ENCODE measurements around the gene RAMP1. TPM values are rescaled to one million over a fixed set of nuclear protein-coding genes. Genes with fewer than 3 reads are reported as not detected.

Gene RAMP1
- total RNA-seq, 1 experiment from 2014 or later: 23.4 TPM

DNA sequence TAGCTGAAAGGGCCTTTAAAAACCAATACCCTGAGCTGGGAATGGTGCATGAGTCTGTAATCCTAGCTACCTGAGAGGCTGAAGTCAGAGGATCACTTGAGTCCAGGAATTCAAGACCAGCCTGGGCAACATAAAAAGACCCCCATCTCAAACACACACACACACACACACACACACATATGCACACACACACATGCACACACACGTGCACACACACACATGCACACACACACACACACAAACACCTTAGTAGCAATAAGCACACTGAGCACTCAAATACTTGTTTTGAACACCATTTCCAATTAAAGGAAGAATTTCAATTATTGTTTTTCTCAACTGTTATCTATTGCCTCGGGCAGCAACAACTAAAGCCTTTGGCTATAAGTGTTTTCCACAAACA lies 81.8 kb downstream of the RAMP1 start:
- POLR2A ChIA-PET: no interaction called here
- no peak overlapping the region for H3K27ac ChIP-seq (ENCODE audit: low read depth, low read length)
- H3K79me2 ChIP-seq (ENCODE audit: insufficient read depth, low read length): no peaks in the 10 kb centered on the region
- no peaks in the 10 kb centered on the region for H3K27me3 ChIP-seq (ENCODE audit: insufficient read depth, low read length)
- no TSS peak for BruUV-seq (replicated peaks)
- no peak overlapping the region for H2AFZ ChIP-seq (ENCODE audit: low read depth, low read length, poor library complexity, severe bottlenecking)
- RAD21 ChIA-PET (ENCODE audit: low non-redundant PET in 1 of 2, low total read pairs in 2 of 2, uncharacterized antibody in 2 of 2, unreplicated experiment in 2 of 2): no interaction called here
- intact Hi-C loops (cut with micrococcal nuclease): no loop called here
- no peaks in the 10 kb centered on the region for H3K36me3 ChIP-seq (ENCODE audit: control insufficient read depth in 1 of 2, insufficient read depth in 2 of 2, low read length in 2 of 2)
- H3K4me1 ChIP-seq (ENCODE audit: control insufficient read depth in 1 of 2, insufficient read depth in 2 of 2, low read length in 2 of 2): peaks cover 4% of the 10 kb centered on the region in 2 experiments; a peak in 3 of 4 replicates
- no peak overlapping the region for H3K4me3 ChIP-seq (replicated peaks in 1 of 2; ENCODE audit: low read depth in 1 of 2, low read length in 2 of 2)
- no peak overlapping the region for H3K4me2 ChIP-seq (ENCODE audit: low read length)
- DNase-seq (ENCODE audit: low read depth, low spot score) (no peak), ATAC-seq (no peak)
- H3K9me3 ChIP-seq (ENCODE audit: control insufficient read depth in 1 of 2, insufficient read depth in 1 of 2, low read depth in 1 of 2, low read length in 2 of 2): peaks cover 7 to 14% of the 10 kb centered on the region in 2 experiments; a peak in 3 of 4 replicates
- H3K9me2 ChIP-seq (ENCODE audit: insufficient read depth): no peaks in the 10 kb centered on the region
- H3K9ac ChIP-seq (ENCODE audit: low read length): no peak overlapping the region
- TF ChIP-seq TCF7L2 (IDR thresholded peaks at IDR 0.05; ENCODE audit: borderline replicate concordance, extremely low read depth, insufficient read depth, insufficient read length) (no peak), CBX3 (IDR thresholded peaks at IDR 0.05; ENCODE audit: low read depth) (no peak)
- TF ChIP-seq, protein P1, sequence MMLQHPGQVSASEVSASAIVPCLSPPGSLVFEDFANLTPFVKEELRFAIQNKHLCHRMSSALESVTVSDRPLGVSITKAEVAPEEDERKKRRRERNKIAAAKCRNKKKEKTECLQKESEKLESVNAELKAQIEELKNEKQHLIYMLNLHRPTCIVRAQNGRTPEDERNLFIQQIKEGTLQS (IDR thresholded peaks at IDR 0.05): no peak
- CTCF ChIA-PET: no interaction called here
- no peaks in the 10 kb centered on the region for H4K20me1 ChIP-seq (ENCODE audit: insufficient read depth)

DNA sequence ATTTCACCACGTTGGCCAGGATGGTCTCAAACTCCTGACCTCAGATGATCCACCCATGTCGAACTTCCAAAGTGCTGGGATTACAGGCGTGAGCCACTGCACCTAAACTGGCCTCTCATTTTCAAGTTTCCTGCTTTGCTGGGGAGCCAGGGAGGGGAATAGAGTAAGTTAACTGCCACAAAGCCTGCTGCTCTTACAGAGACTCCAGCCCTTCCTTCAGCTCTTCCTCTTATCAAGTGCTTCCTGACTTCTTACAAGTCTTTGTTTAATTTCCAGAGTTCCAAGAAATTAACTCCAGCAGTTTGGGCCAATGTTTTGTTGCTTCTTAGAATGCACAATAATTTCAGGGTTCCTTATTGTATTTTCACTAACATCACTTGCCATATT lies 83.1 kb downstream of the RAMP1 start:
- ATAC-seq: no peak
- no peak for DNase-seq (ENCODE audit: low read depth, low spot score)
- no peaks in the 10 kb centered on the region for H3K79me2 ChIP-seq (ENCODE audit: insufficient read depth, low read length)
- no peak overlapping the region for H3K9ac ChIP-seq (ENCODE audit: low read length)
- no peaks in the 10 kb centered on the region; a peak in 1 of 4 replicates for H3K4me1 ChIP-seq (ENCODE audit: control insufficient read depth in 1 of 2, insufficient read depth in 2 of 2, low read length in 2 of 2)
- RAD21 ChIA-PET (ENCODE audit: low non-redundant PET in 1 of 2, low total read pairs in 2 of 2, uncharacterized antibody in 2 of 2, unreplicated experiment in 2 of 2): no interaction called here
- no peaks in the 10 kb centered on the region for H3K36me3 ChIP-seq (ENCODE audit: control insufficient read depth in 1 of 2, insufficient read depth in 2 of 2, low read length in 2 of 2)
- no peaks in the 10 kb centered on the region for H3K27me3 ChIP-seq (ENCODE audit: insufficient read depth, low read length)
- H2AFZ ChIP-seq (ENCODE audit: low read depth, low read length, poor library complexity, severe bottlenecking): no peak overlapping the region
- H4K20me1 ChIP-seq (ENCODE audit: insufficient read depth): no peaks in the 10 kb centered on the region
- no peak overlapping the region for H3K4me2 ChIP-seq (ENCODE audit: low read length)
- CTCF ChIA-PET: no interaction called here
- no TSS peak for BruUV-seq (replicated peaks)
- H3K9me2 ChIP-seq (ENCODE audit: insufficient read depth): no peaks in the 10 kb centered on the region
- no peak overlapping the region for H3K27ac ChIP-seq (ENCODE audit: low read depth, low read length)
- intact Hi-C loops (cut with micrococcal nuclease): no loop called here
- H3K9me3 ChIP-seq (ENCODE audit: control insufficient read depth in 1 of 2, insufficient read depth in 1 of 2, low read depth in 1 of 2, low read length in 2 of 2): peaks cover 7 to 14% of the 10 kb centered on the region in 2 experiments; a peak in 3 of 4 replicates
- POLR2A ChIA-PET: no interaction called here
- no peak overlapping the region for H3K4me3 ChIP-seq (replicated peaks in 1 of 2; ENCODE audit: low read depth in 1 of 2, low read length in 2 of 2)
- TF ChIP-seq ZFX (IDR thresholded peaks at IDR 0.05) (no peak), SIN3A (IDR thresholded peaks at IDR 0.05; ENCODE audit: low read depth) (no peak), FOSL1 (IDR thresholded peaks at IDR 0.05; ENCODE audit: low read depth) (no peak), POLR2A (IDR thresholded peaks at IDR 0.05; ENCODE audit: borderline replicate concordance, extremely low read depth, insufficient read depth, insufficient read length) (no peak), SP1 (IDR thresholded peaks at IDR 0.05; ENCODE audit: low read depth) (no peak), RAD21 (IDR thresholded peaks at IDR 0.05; ENCODE audit: low read depth) (no peak), EZH2phosphoT487 (IDR thresholded peaks at IDR 0.05; ENCODE audit: borderline replicate concordance) (no peak), CEBPB (IDR thresholded peaks at IDR 0.05; ENCODE audit: low read depth) (no peak), SRF (IDR thresholded peaks at IDR 0.05; ENCODE audit: low read depth) (no peak), EZH2 (IDR thresholded peaks at IDR 0.05) (no peak)
- TF ChIP-seq, protein P2, sequence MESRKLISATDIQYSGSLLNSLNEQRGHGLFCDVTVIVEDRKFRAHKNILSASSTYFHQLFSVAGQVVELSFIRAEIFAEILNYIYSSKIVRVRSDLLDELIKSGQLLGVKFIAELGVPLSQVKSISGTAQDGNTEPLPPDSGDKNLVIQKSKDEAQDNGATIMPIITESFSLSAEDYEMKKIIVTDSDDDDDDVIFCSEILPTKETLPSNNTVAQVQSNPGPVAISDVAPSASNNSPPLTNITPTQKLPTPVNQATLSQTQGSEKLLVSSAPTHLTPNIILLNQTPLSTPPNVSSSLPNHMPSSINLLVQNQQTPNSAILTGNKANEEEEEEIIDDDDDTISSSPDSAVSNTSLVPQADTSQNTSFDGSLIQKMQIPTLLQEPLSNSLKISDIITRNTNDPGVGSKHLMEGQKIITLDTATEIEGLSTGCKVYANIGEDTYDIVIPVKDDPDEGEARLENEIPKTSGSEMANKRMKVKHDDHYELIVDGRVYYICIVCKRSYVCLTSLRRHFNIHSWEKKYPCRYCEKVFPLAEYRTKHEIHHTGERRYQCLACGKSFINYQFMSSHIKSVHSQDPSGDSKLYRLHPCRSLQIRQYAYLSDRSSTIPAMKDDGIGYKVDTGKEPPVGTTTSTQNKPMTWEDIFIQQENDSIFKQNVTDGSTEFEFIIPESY (IDR thresholded peaks at IDR 0.05; ENCODE audit: extremely low read depth, insufficient replicate concordance, low read length): no peak
- TF ChIP-seq, protein P3, sequence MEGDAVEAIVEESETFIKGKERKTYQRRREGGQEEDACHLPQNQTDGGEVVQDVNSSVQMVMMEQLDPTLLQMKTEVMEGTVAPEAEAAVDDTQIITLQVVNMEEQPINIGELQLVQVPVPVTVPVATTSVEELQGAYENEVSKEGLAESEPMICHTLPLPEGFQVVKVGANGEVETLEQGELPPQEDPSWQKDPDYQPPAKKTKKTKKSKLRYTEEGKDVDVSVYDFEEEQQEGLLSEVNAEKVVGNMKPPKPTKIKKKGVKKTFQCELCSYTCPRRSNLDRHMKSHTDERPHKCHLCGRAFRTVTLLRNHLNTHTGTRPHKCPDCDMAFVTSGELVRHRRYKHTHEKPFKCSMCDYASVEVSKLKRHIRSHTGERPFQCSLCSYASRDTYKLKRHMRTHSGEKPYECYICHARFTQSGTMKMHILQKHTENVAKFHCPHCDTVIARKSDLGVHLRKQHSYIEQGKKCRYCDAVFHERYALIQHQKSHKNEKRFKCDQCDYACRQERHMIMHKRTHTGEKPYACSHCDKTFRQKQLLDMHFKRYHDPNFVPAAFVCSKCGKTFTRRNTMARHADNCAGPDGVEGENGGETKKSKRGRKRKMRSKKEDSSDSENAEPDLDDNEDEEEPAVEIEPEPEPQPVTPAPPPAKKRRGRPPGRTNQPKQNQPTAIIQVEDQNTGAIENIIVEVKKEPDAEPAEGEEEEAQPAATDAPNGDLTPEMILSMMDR (IDR thresholded peaks at IDR 0.05 in 2 of 3, conservative IDR thresholded peaks at IDR 0.05 in 1 of 3; ENCODE audit: borderline replicate concordance in 1 of 3, insufficient read depth in 1 of 3, low read depth in 2 of 3, low read length in 2 of 3): no peak
- TF ChIP-seq, protein P1 (IDR thresholded peaks at IDR 0.05): no peak
